ENCODE results near the gene NOTCH1.
A peak's percentile ranks its signal among the peaks of the same experiment; 100 is the strongest.
"Not testable (repeated sequence)": the region's sequence is repeated elsewhere in the genome, so short reads cannot be mapped to it uniquely, and the experiment has no call there.

Gene NOTCH1

DNA sequence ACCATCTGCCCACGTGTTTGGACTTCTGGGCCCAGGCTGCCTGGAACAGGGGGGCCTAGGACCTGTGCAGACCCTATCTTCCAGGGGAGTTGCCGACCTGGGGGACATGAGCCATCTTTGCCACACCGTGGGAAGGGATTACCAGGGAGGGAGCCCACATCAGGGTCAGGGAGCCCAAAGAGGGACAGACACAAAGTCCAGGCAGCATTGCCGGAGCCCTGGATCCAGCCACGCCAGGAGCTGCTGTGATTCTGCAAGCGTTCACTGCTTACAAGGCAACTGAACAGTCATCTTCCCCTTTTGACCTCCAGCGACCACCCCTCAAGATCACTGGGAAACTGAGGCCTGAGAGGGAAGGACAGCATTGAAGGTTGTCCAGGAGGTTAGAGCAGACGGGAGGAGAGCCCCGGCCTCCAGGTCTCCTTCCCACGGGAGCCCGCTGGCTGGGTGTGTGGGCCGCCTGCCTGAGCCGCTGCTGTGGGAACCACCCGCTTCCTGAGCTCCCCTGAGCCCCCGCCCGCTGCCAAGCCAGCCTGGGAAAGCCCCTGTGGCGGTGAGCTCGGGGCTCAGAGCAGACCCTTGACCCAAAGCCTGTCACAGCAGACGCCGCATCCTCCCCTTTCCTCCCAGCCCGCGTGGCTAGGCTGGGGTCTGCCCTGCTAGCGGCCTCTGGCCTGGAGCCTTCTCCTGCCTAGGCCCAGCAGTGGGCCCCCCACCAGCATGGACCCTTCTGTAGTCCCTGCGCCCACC lies 17.1 kb upstream of the NOTCH1 start:
- H3K4me3 ChIP-seq, result no peak overlapping the region
- H3K36me3 ChIP-seq (ENCODE audit: insufficient read depth, low read length), result no peaks in the 10 kb centered on the region
- H3K27ac ChIP-seq, result no peak overlapping the region
- no peak overlapping the region for H3K9ac ChIP-seq (ENCODE audit: insufficient read length)
- TF ChIP-seq FOXP2 (optimal IDR thresholded peaks at IDR 0.05; ENCODE audit: control extremely low read depth, extremely low read length, insufficient read depth) (no peak), EZH2 (IDR thresholded peaks at IDR 0.05) (no peak), POLR2AphosphoS5 (IDR thresholded peaks at IDR 0.05; ENCODE audit: borderline replicate concordance, low read depth, low read length) (no peak)
- 0 out of 2 replicates have a peak, but pooled peaks cover 3% of the 10 kb centered on the region for H3K9me3 ChIP-seq (ENCODE audit: low read depth, low read length)
- DNase-seq (ENCODE audit: low read depth, low spot score), result no peak

DNA sequence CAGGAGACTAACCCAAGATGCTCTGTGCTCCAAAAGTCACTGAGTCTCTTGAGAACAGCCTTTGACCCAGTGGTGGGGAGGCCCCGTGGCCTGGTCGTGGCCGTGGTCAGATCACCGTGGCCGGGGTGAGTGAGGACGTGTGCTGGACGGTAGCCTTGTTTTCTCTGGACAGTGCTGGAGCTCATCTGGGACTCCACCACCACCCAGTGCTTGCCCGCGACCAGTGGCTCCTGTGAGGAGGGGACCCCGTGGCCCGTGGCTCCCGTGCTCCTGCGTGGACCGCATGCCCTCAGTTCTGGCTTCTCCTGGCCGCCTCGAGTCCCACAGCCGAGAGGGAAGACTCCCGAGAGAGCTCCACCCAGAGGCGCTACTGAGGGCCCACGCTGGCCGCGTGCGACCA lies 15.9 kb upstream of the NOTCH1 start:
- no peak overlapping the region for H3K4me3 ChIP-seq
- DNase-seq (ENCODE audit: low read depth, low spot score), result no peak
- H3K36me3 ChIP-seq (ENCODE audit: insufficient read depth, low read length), result no peaks in the 10 kb centered on the region
- TF ChIP-seq POLR2AphosphoS5 (IDR thresholded peaks at IDR 0.05; ENCODE audit: borderline replicate concordance, low read depth, low read length) (no peak), EZH2 (IDR thresholded peaks at IDR 0.05) (no peak), FOXP2 (optimal IDR thresholded peaks at IDR 0.05; ENCODE audit: control extremely low read depth, extremely low read length, insufficient read depth) (no peak)
- no peak overlapping the region for H3K9ac ChIP-seq (ENCODE audit: insufficient read length)
- H3K9me3 ChIP-seq (ENCODE audit: low read depth, low read length), result 0 out of 2 replicates have a peak, but pooled peaks cover 3% of the 10 kb centered on the region
- H3K27ac ChIP-seq, result no peak overlapping the region

DNA sequence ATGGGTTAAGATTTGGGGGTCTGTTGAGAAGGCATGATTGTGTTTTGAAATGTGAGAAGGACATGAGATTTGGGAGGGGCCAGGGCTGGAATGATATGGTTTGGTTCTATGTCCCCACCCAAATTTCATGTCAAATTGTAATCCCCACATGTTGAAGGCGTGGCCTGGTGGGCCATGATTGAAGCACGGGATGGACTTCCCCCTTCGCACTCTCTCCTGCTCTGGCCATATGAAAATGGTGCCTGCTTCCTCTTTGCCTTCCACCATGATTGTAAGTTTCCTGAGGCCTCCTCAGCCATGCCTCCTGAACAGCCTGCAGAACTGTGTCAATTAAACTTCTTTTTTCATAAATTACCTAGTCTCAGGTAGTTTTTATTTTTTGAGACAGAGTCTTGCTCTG lies 14.7 kb upstream of the NOTCH1 start:
- Histone ChIP-seq H3K4me3 (no peak overlapping the region), H3K9me3 (ENCODE audit: low read depth, low read length) (0 out of 2 replicates have a peak, but pooled peaks cover 3% of the 10 kb centered on the region), H3K27ac (no peak overlapping the region), H3K36me3 (ENCODE audit: insufficient read depth, low read length) (no peaks in the 10 kb centered on the region), H3K9ac (ENCODE audit: insufficient read length) (no peak overlapping the region)
- DNase-seq (ENCODE audit: low read depth, low spot score), result no peak
- no peak for TF ChIP-seq EZH2 (IDR thresholded peaks at IDR 0.05)
- TF ChIP-seq FOXP2 (optimal IDR thresholded peaks at IDR 0.05; ENCODE audit: control extremely low read depth, extremely low read length, insufficient read depth), result no peak
- TF ChIP-seq POLR2AphosphoS5 (IDR thresholded peaks at IDR 0.05; ENCODE audit: borderline replicate concordance, low read depth, low read length), result no peak

DNA sequence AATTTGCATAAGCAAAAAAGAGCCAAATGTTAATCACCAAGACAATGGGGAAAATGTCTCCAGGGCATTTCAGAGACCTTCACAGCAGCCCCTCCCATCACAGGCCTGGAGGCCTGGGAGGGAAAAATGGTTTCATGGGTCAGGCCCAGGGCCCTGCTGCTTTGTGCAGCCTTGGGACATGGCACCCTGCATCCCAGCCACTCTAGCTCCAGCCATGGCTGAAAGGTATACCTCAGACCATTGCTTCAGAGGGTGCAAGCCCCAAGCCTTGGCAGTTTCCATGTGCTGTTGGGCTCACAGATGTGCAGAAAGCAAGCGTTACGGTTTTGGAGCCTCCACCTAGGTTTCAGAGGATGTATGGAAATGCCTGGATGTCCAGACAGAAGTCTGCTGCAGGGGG lies 13.5 kb upstream of the NOTCH1 start:
- not testable (repeated sequence) for H3K9me3 ChIP-seq (ENCODE audit: low read depth, low read length); DNase-seq (ENCODE audit: low read depth, low spot score); H3K27ac ChIP-seq; H3K9ac ChIP-seq (ENCODE audit: insufficient read length); H3K36me3 ChIP-seq (ENCODE audit: insufficient read depth, low read length); H3K4me3 ChIP-seq

DNA sequence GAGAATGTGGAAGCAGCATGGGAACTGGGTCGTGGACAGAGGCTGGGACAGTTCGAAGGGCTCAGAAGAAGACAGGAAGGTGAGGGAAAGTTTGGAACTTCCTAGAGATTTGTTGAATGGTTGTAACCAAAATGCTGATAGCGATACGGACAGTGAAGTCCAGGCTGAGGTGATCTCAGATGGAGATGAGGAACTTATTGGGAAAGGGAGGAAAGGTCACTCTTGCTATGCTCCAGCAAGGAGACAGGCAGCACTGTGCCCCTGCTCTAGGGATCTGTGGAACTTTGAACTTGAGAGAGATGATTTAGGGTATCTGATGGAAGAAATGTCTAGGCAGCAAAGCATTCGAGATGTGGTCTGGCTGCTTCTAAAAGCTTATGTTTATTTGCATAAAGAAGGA lies 13.0 kb upstream of the NOTCH1 start:
- H3K27ac ChIP-seq; DNase-seq (ENCODE audit: low read depth, low spot score); H3K9ac ChIP-seq (ENCODE audit: insufficient read length); H3K4me3 ChIP-seq; H3K9me3 ChIP-seq (ENCODE audit: low read depth, low read length); H3K36me3 ChIP-seq (ENCODE audit: insufficient read depth, low read length): not testable (repeated sequence)

DNA sequence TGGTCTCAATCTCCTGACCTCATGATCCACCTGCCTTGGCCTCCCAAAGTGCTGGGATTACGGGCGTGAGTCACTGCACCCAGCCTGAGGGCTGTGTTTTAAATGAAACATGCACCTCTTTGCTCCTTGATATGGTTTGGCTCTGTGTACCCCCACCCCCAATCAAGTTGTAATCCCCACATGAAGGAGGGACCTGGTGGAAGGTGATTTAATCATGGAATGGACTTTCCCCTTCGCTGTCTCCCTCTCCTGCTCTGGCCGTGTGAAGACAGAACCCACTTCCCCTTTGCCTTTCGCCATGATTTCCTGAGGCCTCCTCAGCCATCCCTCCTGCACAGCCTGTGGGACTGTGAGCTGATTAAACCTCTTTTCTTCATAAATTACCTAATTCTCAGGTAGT lies 12.5 kb upstream of the NOTCH1 start:
- Histone ChIP-seq H3K4me3 (no peak overlapping the region), H3K27ac (no peak overlapping the region), H3K9me3 (ENCODE audit: low read depth, low read length) (0 out of 2 replicates have a peak, but pooled peaks cover 3% of the 10 kb centered on the region), H3K9ac (ENCODE audit: insufficient read length) (no peak overlapping the region), H3K36me3 (ENCODE audit: insufficient read depth, low read length) (no peaks in the 10 kb centered on the region)
- DNase-seq (ENCODE audit: low read depth, low spot score), result no peak
- TF ChIP-seq POLR2AphosphoS5 (IDR thresholded peaks at IDR 0.05; ENCODE audit: borderline replicate concordance, low read depth, low read length) (no peak), EZH2 (IDR thresholded peaks at IDR 0.05) (no peak), FOXP2 (optimal IDR thresholded peaks at IDR 0.05; ENCODE audit: control extremely low read depth, extremely low read length, insufficient read depth) (no peak)

DNA sequence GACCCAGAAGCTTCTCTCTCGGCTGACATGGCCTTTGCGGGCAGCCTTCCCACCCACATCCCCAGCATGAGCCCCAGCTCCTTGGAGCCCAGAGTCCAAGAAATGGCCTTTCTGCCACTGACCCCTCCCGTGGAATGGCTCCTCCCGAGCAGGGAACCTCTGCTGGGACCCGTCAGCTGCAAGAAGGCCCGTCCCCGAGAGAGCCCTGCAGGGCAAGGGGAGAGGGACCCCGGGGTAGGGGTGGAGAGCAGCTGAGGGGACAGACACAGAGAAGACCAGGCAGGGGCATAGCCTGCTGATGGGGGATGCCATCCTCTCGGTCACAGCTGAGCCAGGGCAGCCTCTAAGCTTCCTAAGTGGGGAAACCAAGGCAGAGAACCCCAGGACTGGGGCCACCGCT lies 11.2 kb upstream of the NOTCH1 start:
- Histone ChIP-seq H3K4me3 (no peak overlapping the region), H3K36me3 (ENCODE audit: insufficient read depth, low read length) (no peaks in the 10 kb centered on the region), H3K27ac (no peak overlapping the region), H3K9ac (ENCODE audit: insufficient read length) (no peak overlapping the region), H3K9me3 (ENCODE audit: low read depth, low read length) (0 out of 2 replicates have a peak, but pooled peaks cover 3% of the 10 kb centered on the region)
- TF ChIP-seq FOXP2 (optimal IDR thresholded peaks at IDR 0.05; ENCODE audit: control extremely low read depth, extremely low read length, insufficient read depth) (no peak), POLR2AphosphoS5 (IDR thresholded peaks at IDR 0.05; ENCODE audit: borderline replicate concordance, low read depth, low read length) (no peak), EZH2 (IDR thresholded peaks at IDR 0.05) (no peak)
- no peak for DNase-seq (ENCODE audit: low read depth, low spot score)

DNA sequence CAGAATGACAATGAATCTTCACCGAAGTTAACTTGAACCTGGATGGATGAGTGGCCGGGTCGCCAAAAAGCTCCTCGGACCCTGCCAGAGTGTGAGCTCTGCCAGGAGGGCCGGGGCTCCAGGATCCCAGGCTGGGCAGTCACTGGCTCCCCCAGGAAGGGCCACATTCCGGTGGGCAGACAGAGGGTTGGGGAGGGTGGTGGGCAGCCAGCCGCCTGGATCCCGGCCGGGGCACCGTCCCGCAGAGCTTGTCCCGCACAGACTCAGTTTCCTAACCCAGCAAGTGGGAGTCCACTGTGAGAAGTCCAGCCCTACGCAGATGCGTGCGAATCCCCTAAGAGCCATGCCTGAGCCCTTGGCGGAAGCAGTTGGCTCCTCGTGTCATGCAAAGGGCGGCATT lies 10.3 kb upstream of the NOTCH1 start:
- no peaks in the 10 kb centered on the region for H3K36me3 ChIP-seq (ENCODE audit: insufficient read depth, low read length)
- no peak for TF ChIP-seq POLR2AphosphoS5 (IDR thresholded peaks at IDR 0.05; ENCODE audit: borderline replicate concordance, low read depth, low read length)
- no peak for TF ChIP-seq FOXP2 (optimal IDR thresholded peaks at IDR 0.05; ENCODE audit: control extremely low read depth, extremely low read length, insufficient read depth)
- no peak for TF ChIP-seq EZH2 (IDR thresholded peaks at IDR 0.05)
- no peak overlapping the region for H3K4me3 ChIP-seq
- H3K9ac ChIP-seq (ENCODE audit: insufficient read length), result no peak overlapping the region
- H3K9me3 ChIP-seq (ENCODE audit: low read depth, low read length), result 0 out of 2 replicates have a peak, but pooled peaks cover 3% of the 10 kb centered on the region
- H3K27ac ChIP-seq, result no peak overlapping the region
- no peak for DNase-seq (ENCODE audit: low read depth, low spot score)

DNA sequence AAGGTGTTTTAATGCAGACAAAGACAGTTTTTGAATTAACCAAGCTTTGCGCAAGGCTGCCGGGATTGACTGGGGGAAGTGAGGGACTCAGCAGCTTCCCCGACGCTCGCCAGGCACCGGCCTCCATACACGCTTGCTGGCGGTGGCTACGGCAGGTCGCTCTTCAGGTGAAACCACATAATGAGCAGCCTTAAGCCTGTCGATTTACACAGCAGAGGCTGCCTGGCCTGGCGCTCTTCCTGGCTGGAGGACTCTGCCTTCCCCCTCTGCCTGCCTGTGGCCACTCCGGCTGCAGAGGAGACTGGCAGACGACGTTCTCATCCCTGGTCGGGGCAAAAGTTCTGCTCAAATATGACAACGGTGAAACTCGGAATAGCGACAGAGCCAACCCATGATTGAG lies 9.0 kb upstream of the NOTCH1 start:
- Histone ChIP-seq H3K4me3 (no peak overlapping the region), H3K27ac (peak overlapping the region; percentile 45; the same call in 1 of the 2 replicates), H3K9me3 (ENCODE audit: low read depth, low read length) (0 out of 2 replicates have a peak, but pooled peaks cover 3% of the 10 kb centered on the region), H3K36me3 (ENCODE audit: insufficient read depth, low read length) (no peaks in the 10 kb centered on the region), H3K9ac (ENCODE audit: insufficient read length) (no peak overlapping the region)
- DNase-seq (ENCODE audit: low read depth, low spot score), result no peak
- TF ChIP-seq POLR2AphosphoS5 (IDR thresholded peaks at IDR 0.05; ENCODE audit: borderline replicate concordance, low read depth, low read length), result no peak

All from SK-N-MC (cell line).